Measurements from ENCODE around the gene CDK15.

DNA sequence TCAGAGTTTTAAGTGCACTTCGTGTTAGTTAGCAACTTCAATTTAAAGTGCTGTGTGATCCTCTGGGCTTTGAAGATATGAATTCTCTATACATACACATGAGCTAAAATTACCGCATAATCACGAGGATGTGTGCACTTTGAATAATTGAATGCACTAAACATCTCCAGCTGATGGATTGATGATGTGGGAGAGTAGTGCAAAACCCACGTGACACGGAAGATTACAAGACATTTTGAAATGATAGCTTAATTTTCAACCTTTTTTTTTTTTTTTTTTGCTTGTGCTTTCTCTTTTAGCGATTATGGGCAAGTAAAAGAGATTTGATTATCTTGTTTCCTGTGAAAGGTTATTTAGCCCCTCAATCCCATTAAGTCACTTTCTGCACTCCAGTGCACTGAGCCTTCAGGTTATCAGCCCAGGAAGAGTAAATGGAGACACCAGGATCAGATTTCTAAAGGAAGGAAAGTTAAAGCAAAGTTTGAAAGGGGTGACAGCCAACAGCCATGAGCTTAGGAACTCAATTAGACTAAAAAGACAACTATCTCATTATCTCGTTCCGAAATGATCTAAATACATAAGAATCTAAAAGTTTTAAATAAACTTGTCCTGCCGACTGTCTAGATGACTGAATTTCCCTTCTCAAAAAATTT lies 81.6 kb downstream of the CDK15 start:
- TF ChIP-seq FOXM1 (IDR thresholded peaks at IDR 0.05; ENCODE audit: borderline replicate concordance, low read depth) (no peak), EP300 (IDR thresholded peaks at IDR 0.05; ENCODE audit: borderline replicate concordance) (no peak), EGR1 (IDR thresholded peaks at IDR 0.05) (no peak), TAF1 (IDR thresholded peaks at IDR 0.05; ENCODE audit: low read depth) (no peak), CEBPB (IDR thresholded peaks at IDR 0.05) (no peak), TEAD4 (IDR thresholded peaks at IDR 0.05) (no peak), RAD21 (IDR thresholded peaks at IDR 0.05; ENCODE audit: low read depth) (no peak), NFIC (IDR thresholded peaks at IDR 0.05) (no peak), CREB1 (IDR thresholded peaks at IDR 0.05; ENCODE audit: low read depth) (no peak)
- TF ChIP-seq, protein P1, sequence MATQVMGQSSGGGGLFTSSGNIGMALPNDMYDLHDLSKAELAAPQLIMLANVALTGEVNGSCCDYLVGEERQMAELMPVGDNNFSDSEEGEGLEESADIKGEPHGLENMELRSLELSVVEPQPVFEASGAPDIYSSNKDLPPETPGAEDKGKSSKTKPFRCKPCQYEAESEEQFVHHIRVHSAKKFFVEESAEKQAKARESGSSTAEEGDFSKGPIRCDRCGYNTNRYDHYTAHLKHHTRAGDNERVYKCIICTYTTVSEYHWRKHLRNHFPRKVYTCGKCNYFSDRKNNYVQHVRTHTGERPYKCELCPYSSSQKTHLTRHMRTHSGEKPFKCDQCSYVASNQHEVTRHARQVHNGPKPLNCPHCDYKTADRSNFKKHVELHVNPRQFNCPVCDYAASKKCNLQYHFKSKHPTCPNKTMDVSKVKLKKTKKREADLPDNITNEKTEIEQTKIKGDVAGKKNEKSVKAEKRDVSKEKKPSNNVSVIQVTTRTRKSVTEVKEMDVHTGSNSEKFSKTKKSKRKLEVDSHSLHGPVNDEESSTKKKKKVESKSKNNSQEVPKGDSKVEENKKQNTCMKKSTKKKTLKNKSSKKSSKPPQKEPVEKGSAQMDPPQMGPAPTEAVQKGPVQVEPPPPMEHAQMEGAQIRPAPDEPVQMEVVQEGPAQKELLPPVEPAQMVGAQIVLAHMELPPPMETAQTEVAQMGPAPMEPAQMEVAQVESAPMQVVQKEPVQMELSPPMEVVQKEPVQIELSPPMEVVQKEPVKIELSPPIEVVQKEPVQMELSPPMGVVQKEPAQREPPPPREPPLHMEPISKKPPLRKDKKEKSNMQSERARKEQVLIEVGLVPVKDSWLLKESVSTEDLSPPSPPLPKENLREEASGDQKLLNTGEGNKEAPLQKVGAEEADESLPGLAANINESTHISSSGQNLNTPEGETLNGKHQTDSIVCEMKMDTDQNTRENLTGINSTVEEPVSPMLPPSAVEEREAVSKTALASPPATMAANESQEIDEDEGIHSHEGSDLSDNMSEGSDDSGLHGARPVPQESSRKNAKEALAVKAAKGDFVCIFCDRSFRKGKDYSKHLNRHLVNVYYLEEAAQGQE (IDR thresholded peaks at IDR 0.05; ENCODE audit: low read depth), result no peak
- TF ChIP-seq, protein P2, sequence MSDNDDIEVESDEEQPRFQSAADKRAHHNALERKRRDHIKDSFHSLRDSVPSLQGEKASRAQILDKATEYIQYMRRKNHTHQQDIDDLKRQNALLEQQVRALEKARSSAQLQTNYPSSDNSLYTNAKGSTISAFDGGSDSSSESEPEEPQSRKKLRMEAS (IDR thresholded peaks at IDR 0.05), result no peak
